Embryonic facial prominence (tissue), 1 donor: ENCODE data around the gene SELENOM.
"Not testable (repeated sequence)": the region's sequence is repeated elsewhere in the genome, so short reads cannot be mapped to it uniquely, and the experiment has no call there.

Experiments
- DNase-seq: peaks from one replicate; pipeline ENCODE4 v3.0.0-alpha.2; 2016; ENCODE audit errors: extremely low spot score

SELENOM gene

GRCh38 chr22:31105282-31105929 lies 2.0 kb downstream of the SELENOM start:
- DNase-seq: no peak

- DNase-seq: no peak
Observed at GRCh38 chr22:31104869-31105268, 2.5 kb downstream of the SELENOM start.

- DNase-seq: no peak
Observed at GRCh38 chr22:31103899-31104694, 3.3 kb downstream of the SELENOM start.

GRCh38 chr22:31103111-31103510 lies 4.3 kb downstream of the SELENOM start:
- no peak for DNase-seq

- DNase-seq: no peak
Observed at GRCh38 chr22:31102441-31103081, 4.8 kb downstream of the SELENOM start.

GRCh38 chr22:31100762-31101525 lies 6.4 kb downstream of the SELENOM start:
- no peak for DNase-seq

- no peak for DNase-seq
Observed at GRCh38 chr22:31099841-31100761, 7.3 kb downstream of the SELENOM start.

- no peak for DNase-seq
Observed at GRCh38 chr22:31099386-31099785, 8.0 kb downstream of the SELENOM start.

GRCh38 chr22:31098632-31099110 lies 8.7 kb downstream of the SELENOM start:
- DNase-seq: no peak

- no peak for DNase-seq
Observed at GRCh38 chr22:31097941-31098631, 9.3 kb downstream of the SELENOM start.

- DNase-seq: not testable (repeated sequence)
Observed at GRCh38 chr22:31097539-31097938, 9.8 kb downstream of the SELENOM start.

GRCh38 chr22:31096657-31097279 lies 10.6 kb downstream of the SELENOM start:
- DNase-seq: no peak

GRCh38 chr22:31095637-31096249 lies 11.6 kb downstream of the SELENOM start:
- no peak for DNase-seq

- DNase-seq: no peak
Observed at GRCh38 chr22:31094741-31095140, 12.6 kb downstream of the SELENOM start.

GRCh38 chr22:31094021-31094551 lies 13.3 kb downstream of the SELENOM start:
- no peak for DNase-seq

GRCh38 chr22:31093086-31093850 lies 14.1 kb downstream of the SELENOM start:
- no peak for DNase-seq

- DNase-seq: no peak
Observed at GRCh38 chr22:31092161-31092560, 15.2 kb downstream of the SELENOM start.
